Mesendoderm (in vitro differentiated cells): ENCODE results near the gene GLDC.

Experiments used
- DNase-seq: peaks from one replicate; pipeline ENCODE4 v3.0.0; 2013
- H2AK5ac ChIP-seq: 2 replicates; pipeline ENCODE4 v1.6.1; 2013; ENCODE audit warnings: low read length, inconsistent platforms
- H2BK120ac ChIP-seq: 2 replicates; pipeline ENCODE4 v1.6.1; 2013; ENCODE audit warnings: low read depth, mild to moderate bottlenecking, low read length, moderate library complexity, mixed read lengths
- H2BK15ac ChIP-seq: replicated peaks from 2 replicates; pipeline ENCODE4 v1.6.1; 2013; ENCODE audit warnings: low read depth, mild to moderate bottlenecking, moderate library complexity
- H2BK5ac ChIP-seq: 2 replicates; pipeline ENCODE4 v1.6.1; 2013; ENCODE audit warnings: low read length, inconsistent platforms
- H3K18ac ChIP-seq: 2 replicates; pipeline ENCODE4 v1.6.1; 2013; ENCODE audit warnings: mild to moderate bottlenecking, low read length, mixed read lengths
- H3K23ac ChIP-seq: one replicate; pipeline ENCODE4 v1.6.1; 2013; ENCODE audit warnings: low read length
- H3K27ac ChIP-seq: 2 replicates; pipeline ENCODE4 v1.5.1; 2013; ENCODE audit warnings: low read depth, mild to moderate bottlenecking, inconsistent platforms, low read length, moderate library complexity
- H3K27me3 ChIP-seq: 2 replicates; pipeline ENCODE4 v1.6.1; 2013; ENCODE audit warnings: low read length, control low read depth, mild to moderate bottlenecking, inconsistent platforms; ENCODE audit not compliant: insufficient read depth, poor library complexity
- H3K36me3 ChIP-seq: 2 replicates; pipeline ENCODE4 v1.6.1; 2013; ENCODE audit warnings: low read length, inconsistent platforms; ENCODE audit not compliant: control insufficient read depth, insufficient read depth
- H3K4ac ChIP-seq: one replicate; pipeline ENCODE4 v1.6.1; 2013; ENCODE audit warnings: low read depth, mild to moderate bottlenecking, low read length, moderate library complexity
- H3K4me1 ChIP-seq: 2 replicates; pipeline ENCODE4 v1.6.1; 2013; ENCODE audit warnings: low read depth, low read length, inconsistent platforms; ENCODE audit not compliant: control insufficient read depth
- H3K4me2 ChIP-seq: 2 replicates; pipeline ENCODE4 v1.6.1; 2013; ENCODE audit warnings: low read length
- H3K4me3 ChIP-seq: 2 replicates; pipeline ENCODE4 v1.5.1; 2013; ENCODE audit warnings: mild to moderate bottlenecking, low read length
- H3K56ac ChIP-seq: one replicate; pipeline ENCODE4 v1.6.1; 2013; ENCODE audit warnings: low read length
- H3K79me1 ChIP-seq: 2 replicates; pipeline ENCODE4 v1.6.1; 2013; ENCODE audit warnings: low read length, inconsistent platforms
- H3K79me2 ChIP-seq: 2 replicates; pipeline ENCODE4 v1.6.1; 2013; ENCODE audit warnings: mild to moderate bottlenecking, low read length; ENCODE audit not compliant: control insufficient read depth, insufficient read depth
- H3K9ac ChIP-seq: 2 replicates; pipeline ENCODE4 v1.6.1; 2013; ENCODE audit warnings: low read length, inconsistent platforms
- H4K5ac ChIP-seq: one replicate; pipeline ENCODE4 v1.6.1; 2013; ENCODE audit warnings: low read length
- H4K8ac ChIP-seq: one replicate; pipeline ENCODE4 v1.6.1; 2013; ENCODE audit warnings: low read depth, mild to moderate bottlenecking, control low read depth, low read length, moderate library complexity
- WGBS: extraction: QIAGEN DNeasy Blood & Tissue Kit; methylation state at CpG from one replicate; pipeline ENCODE4 v1.1.7; 2013; ENCODE audit warnings: low lambda C conversion rate, missing lambda C conversion rate; ENCODE audit not compliant: insufficient coverage; ENCODE audit errors: extremely low coverage; 5-methylcytosine and 5-hydroxymethylcytosine counted together

Gene GLDC

GRCh38 chr9:6671416-6671815 lies 25.9 kb upstream of the GLDC start:
- H3K4ac ChIP-seq = no peak overlapping the region
- no peak overlapping the region for H3K4me2 ChIP-seq
- H4K5ac ChIP-seq = no peak overlapping the region
- no peak overlapping the region for H3K18ac ChIP-seq
- no peaks in the 10 kb centered on the region for H3K36me3 ChIP-seq
- WGBS = no CpG with 5 or more reads among the region's 4 CpGs
- H3K56ac ChIP-seq = no peak overlapping the region
- no peak overlapping the region for H3K9ac ChIP-seq
- H3K4me3 ChIP-seq = no peak overlapping the region
- no peaks in the 10 kb centered on the region for H3K79me1 ChIP-seq
- no peak overlapping the region for H2AK5ac ChIP-seq
- DNase-seq = no peak
- no peak overlapping the region for H2BK120ac ChIP-seq
- no peak overlapping the region for H4K8ac ChIP-seq
- no peak overlapping the region for H2BK15ac ChIP-seq
- no peaks in the 10 kb centered on the region for H3K27me3 ChIP-seq
- H3K23ac ChIP-seq = no peak overlapping the region
- no peak overlapping the region for H2BK5ac ChIP-seq
- H3K4me1 ChIP-seq = no peaks in the 10 kb centered on the region
- H3K79me2 ChIP-seq = no peaks in the 10 kb centered on the region
- no peak overlapping the region for H3K27ac ChIP-seq

- H3K4ac ChIP-seq = no peak overlapping the region
- no peak overlapping the region for H3K9ac ChIP-seq
- no peaks in the 10 kb centered on the region for H3K79me2 ChIP-seq
- H3K4me2 ChIP-seq = no peak overlapping the region
- WGBS = no CpG with 5 or more reads among the region's 14 CpGs
- no peaks in the 10 kb centered on the region for H3K4me1 ChIP-seq
- no peaks in the 10 kb centered on the region for H3K79me1 ChIP-seq
- H3K18ac ChIP-seq = no peak overlapping the region
- no peaks in the 10 kb centered on the region for H3K27me3 ChIP-seq
- no peak overlapping the region for H3K4me3 ChIP-seq
- no peak overlapping the region for H4K5ac ChIP-seq
- H2AK5ac ChIP-seq = no peak overlapping the region
- no peak overlapping the region for H4K8ac ChIP-seq
- H3K56ac ChIP-seq = no peak overlapping the region
- no peak for DNase-seq
- H3K23ac ChIP-seq = no peak overlapping the region
- H3K36me3 ChIP-seq = no peaks in the 10 kb centered on the region
- H3K27ac ChIP-seq = no peak overlapping the region
- no peak overlapping the region for H2BK120ac ChIP-seq
- H2BK15ac ChIP-seq = no peak overlapping the region
- H2BK5ac ChIP-seq = no peak overlapping the region
Observed at GRCh38 chr9:6669881-6670280, 24.4 kb upstream of the GLDC start.

GRCh38 chr9:6667633-6668280 lies 22.2 kb upstream of the GLDC start:
- no peak overlapping the region for H3K27ac ChIP-seq
- no peak overlapping the region for H2AK5ac ChIP-seq
- H2BK5ac ChIP-seq = no peak overlapping the region
- no peak overlapping the region for H3K23ac ChIP-seq
- no peak overlapping the region for H3K18ac ChIP-seq
- no peak overlapping the region for H3K56ac ChIP-seq
- H3K4me2 ChIP-seq = no peak overlapping the region
- H2BK15ac ChIP-seq = no peak overlapping the region
- no peak overlapping the region for H3K4me3 ChIP-seq
- no peak overlapping the region for H4K8ac ChIP-seq
- no peaks in the 10 kb centered on the region for H3K27me3 ChIP-seq
- H3K9ac ChIP-seq = no peak overlapping the region
- H3K4me1 ChIP-seq = no peaks in the 10 kb centered on the region
- peak; percentile 46 for DNase-seq
- H4K5ac ChIP-seq = no peak overlapping the region
- WGBS = no CpG with 5 or more reads among the region's 5 CpGs
- H3K79me1 ChIP-seq = no peaks in the 10 kb centered on the region
- no peaks in the 10 kb centered on the region for H3K79me2 ChIP-seq
- H3K36me3 ChIP-seq = no peaks in the 10 kb centered on the region
- no peak overlapping the region for H3K4ac ChIP-seq
- no peak overlapping the region for H2BK120ac ChIP-seq

- no peak overlapping the region for H3K4me3 ChIP-seq
- no CpG with 5 or more reads among the region's 6 CpGs for WGBS
- no peak overlapping the region for H4K5ac ChIP-seq
- no peaks in the 10 kb centered on the region for H3K79me2 ChIP-seq
- H2BK15ac ChIP-seq = no peak overlapping the region
- H3K18ac ChIP-seq = no peak overlapping the region
- no peak overlapping the region for H3K9ac ChIP-seq
- no peak overlapping the region for H3K23ac ChIP-seq
- no peak overlapping the region for H3K56ac ChIP-seq
- H3K79me1 ChIP-seq = no peaks in the 10 kb centered on the region
- no peaks in the 10 kb centered on the region for H3K36me3 ChIP-seq
- H2BK120ac ChIP-seq = no peak overlapping the region
- H3K27ac ChIP-seq = no peak overlapping the region
- no peak overlapping the region for H3K4me2 ChIP-seq
- H2BK5ac ChIP-seq = no peak overlapping the region
- no peak overlapping the region for H4K8ac ChIP-seq
- H3K4me1 ChIP-seq = no peaks in the 10 kb centered on the region
- no peak overlapping the region for H3K4ac ChIP-seq
- no peak for DNase-seq
- H2AK5ac ChIP-seq = no peak overlapping the region
- H3K27me3 ChIP-seq = no peaks in the 10 kb centered on the region
Observed at GRCh38 chr9:6667080-6667479, 21.6 kb upstream of the GLDC start.

GRCh38 chr9:6665628-6666027 lies 20.1 kb upstream of the GLDC start:
- H3K56ac ChIP-seq = no peak overlapping the region
- no peak overlapping the region for H2BK120ac ChIP-seq
- H3K9ac ChIP-seq = no peak overlapping the region
- H3K4me1 ChIP-seq = no peaks in the 10 kb centered on the region
- H3K4me2 ChIP-seq = no peak overlapping the region
- no CpG with 5 or more reads among the region's 1 CpG for WGBS
- H3K4ac ChIP-seq = no peak overlapping the region
- DNase-seq = no peak
- no peaks in the 10 kb centered on the region for H3K27me3 ChIP-seq
- H3K23ac ChIP-seq = no peak overlapping the region
- no peak overlapping the region for H3K18ac ChIP-seq
- H2AK5ac ChIP-seq = no peak overlapping the region
- no peak overlapping the region for H4K5ac ChIP-seq
- H4K8ac ChIP-seq = no peak overlapping the region
- no peak overlapping the region for H2BK5ac ChIP-seq
- H3K36me3 ChIP-seq = no peaks in the 10 kb centered on the region
- H3K79me1 ChIP-seq = no peaks in the 10 kb centered on the region
- H3K27ac ChIP-seq = no peak overlapping the region
- no peak overlapping the region for H2BK15ac ChIP-seq
- H3K79me2 ChIP-seq = no peaks in the 10 kb centered on the region
- H3K4me3 ChIP-seq = no peak overlapping the region

- Histone ChIP-seq H4K5ac (no peak overlapping the region), H3K36me3 (no peaks in the 10 kb centered on the region), H3K4ac (no peak overlapping the region), H3K18ac (no peak overlapping the region), H4K8ac (no peak overlapping the region), H3K27me3 (no peaks in the 10 kb centered on the region), H3K4me2 (no peak overlapping the region), H3K79me2 (no peaks in the 10 kb centered on the region), H3K27ac (no peak overlapping the region), H2BK5ac (no peak overlapping the region), H3K4me3 (no peak overlapping the region), H3K23ac (no peak overlapping the region), H2BK120ac (no peak overlapping the region), H3K56ac (no peak overlapping the region), H3K79me1 (no peaks in the 10 kb centered on the region), H2BK15ac (no peak overlapping the region), H2AK5ac (no peak overlapping the region), H3K9ac (no peak overlapping the region), H3K4me1 (no peaks in the 10 kb centered on the region)
- DNase-seq = no peak
- WGBS = no CpG with 5 or more reads among the region's 3 CpGs
Observed at GRCh38 chr9:6664204-6664680, 18.7 kb upstream of the GLDC start.
